Bronchial epithelial cell (primary cell): Measurements from ENCODE around the gene PKD1L1. TPM values are rescaled to one million over a fixed set of nuclear protein-coding genes. Genes with fewer than 3 reads are reported as not detected.

Experiments
- DNase-seq: peaks from one replicate; pipeline ENCODE4 v3.0.0-alpha.2; 2010; ENCODE audit warnings: low read depth
- FAIRE-seq: peaks from 2 replicates; lab custom pipeline; 2011; peaks lifted over from hg19 to GRCh38; lab: Jason Lieb, UNC
- H3K27me3 ChIP-seq: 2 replicates; pipeline ENCODE4 v1.5.1; 2011; ENCODE audit warnings: low read length; ENCODE audit not compliant: control insufficient read depth, insufficient read depth
- H3K36me3 ChIP-seq: 2 replicates; pipeline ENCODE4 v1.5.1; 2011; ENCODE audit warnings: low read length; ENCODE audit not compliant: control insufficient read depth, insufficient read depth
- H3K4me3 ChIP-seq: 2 replicates; pipeline ENCODE4 v1.5.1; 2011; ENCODE audit warnings: mild to moderate bottlenecking, low read depth, low read length, control low read depth
- CTCF ChIP-seq: IDR thresholded peaks from 2 replicates; pipeline ENCODE4 v1.5.1; 2011; ENCODE audit warnings: mild to moderate bottlenecking, moderate library complexity, low read length, control low read depth, inconsistent platforms; ENCODE audit not compliant: insufficient read depth, severe bottlenecking
- total RNA-seq: library from RNA; depleted of rRNA; stranded (reverse); fragments of >200 nt; gene quantifications from 2 replicates; pipeline ENCODE4 v1.2.1, GENCODE V29; 2014

Gene PKD1L1
- total RNA-seq, 1 donor from 2014 or later: under 0.01 TPM

GRCh38 chr7:47751043-47751442 lies 197.2 kb downstream of the PKD1L1 start:
- H3K4me3 ChIP-seq: no peak overlapping the region
- DNase-seq: no peak
- H3K36me3 ChIP-seq: no peaks in the 10 kb centered on the region
- peaks cover 2% of the 10 kb centered on the region for H3K27me3 ChIP-seq
- no peak for FAIRE-seq
- TF ChIP-seq CTCF: no peak

GRCh38 chr7:47748041-47748440 lies 200.2 kb downstream of the PKD1L1 start:
- Histone ChIP-seq H3K27me3 (peaks cover 2% of the 10 kb centered on the region), H3K36me3 (no peaks in the 10 kb centered on the region), H3K4me3 (no peak overlapping the region)
- TF ChIP-seq CTCF: no peak
- DNase-seq (no peak), FAIRE-seq (peak; percentile 23)

- FAIRE-seq (no peak), DNase-seq (no peak)
- Histone ChIP-seq H3K4me3 (no peak overlapping the region), H3K36me3 (no peaks in the 10 kb centered on the region), H3K27me3 (peaks cover 2% of the 10 kb centered on the region)
- no peak for TF ChIP-seq CTCF
These were observed 201.1 kb downstream of the PKD1L1 start for GRCh38 chr7:47747160-47747559.

GRCh38 chr7:47746468-47746867 lies 201.8 kb downstream of the PKD1L1 start:
- Histone ChIP-seq H3K4me3 (no peak overlapping the region), H3K36me3 (no peaks in the 10 kb centered on the region), H3K27me3 (peaks cover 2% of the 10 kb centered on the region)
- DNase-seq: no peak
- no peak for FAIRE-seq
- TF ChIP-seq CTCF: no peak

- H3K4me3 ChIP-seq: no peak overlapping the region
- no peak for FAIRE-seq
- no peaks in the 10 kb centered on the region for H3K36me3 ChIP-seq
- peaks cover 2% of the 10 kb centered on the region for H3K27me3 ChIP-seq
- TF ChIP-seq CTCF: no peak
- DNase-seq: no peak
These were observed 203.4 kb downstream of the PKD1L1 start for GRCh38 chr7:47744883-47745282.

GRCh38 chr7:47743965-47744591 lies 204.2 kb downstream of the PKD1L1 start:
- Histone ChIP-seq H3K36me3 (no peaks in the 10 kb centered on the region), H3K4me3 (no peak overlapping the region), H3K27me3 (peaks cover 2% of the 10 kb centered on the region)
- no peak for FAIRE-seq
- DNase-seq: no peak
- TF ChIP-seq CTCF: no peak
